Transverse colon (tissue), 4 donors: ENCODE results near the gene FAM98A.

Experiments
- EP300 ChIP-seq: sonication (generic); formaldehyde crosslinking; IDR thresholded peaks from one replicate; pipeline ENCODE4 v1.6.1; 2017; ENCODE audit warnings: antibody characterized with exemption, low read depth
- POLR2A ChIP-seq: fragments of 450-650 bp; IDR thresholded peaks from one replicate; pipeline ENCODE4 v1.6.1; 2016; ENCODE audit warnings: antibody characterized with exemption, mild to moderate bottlenecking, moderate library complexity
- POLR2AphosphoS5 ChIP-seq, 3 donors: sonication (generic); formaldehyde crosslinking; IDR thresholded peaks; one replicate each; pipeline ENCODE4 v1.6.1; 2016; ENCODE audit warnings: antibody characterized with exemption in 3 of 3
- TF ChIP-seq, protein P1 (sequence below), 5 experiments: fragments of 200-600 bp in 3 of 5; fragments of 450-650 bp in 2 of 5; sonication (generic) in 3 of 5; IDR thresholded peaks; 1 replicate in 2 of 5; 2 replicates in 3 of 5; pipeline ENCODE4 v1.5.1; 2016 to 2017; ENCODE audit warnings: antibody characterized with exemption in 5 of 5, inconsistent platforms in 3 of 5, mild to moderate bottlenecking in 2 of 5, moderate library complexity in 1 of 5

DNA sequence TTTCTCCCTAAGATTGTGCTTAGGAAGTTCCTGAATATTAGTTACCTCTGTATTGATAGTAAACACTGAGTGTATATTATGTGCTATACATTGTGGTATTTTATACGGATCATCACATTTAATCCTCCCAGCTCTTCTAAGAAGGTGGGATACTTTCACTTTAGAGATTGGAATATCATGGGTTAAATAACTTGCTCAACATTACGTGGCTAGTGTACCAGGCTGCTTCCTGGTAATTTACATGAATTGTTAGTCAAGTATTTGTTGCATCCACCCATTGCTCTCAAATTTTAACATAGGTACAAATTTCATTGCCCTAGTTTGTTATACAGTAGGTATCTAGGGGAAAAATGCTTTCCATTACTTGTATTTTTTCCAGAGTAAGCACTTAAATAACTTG lies 21.4 kb downstream of the FAM98A start:
- TF ChIP-seq, protein P1, sequence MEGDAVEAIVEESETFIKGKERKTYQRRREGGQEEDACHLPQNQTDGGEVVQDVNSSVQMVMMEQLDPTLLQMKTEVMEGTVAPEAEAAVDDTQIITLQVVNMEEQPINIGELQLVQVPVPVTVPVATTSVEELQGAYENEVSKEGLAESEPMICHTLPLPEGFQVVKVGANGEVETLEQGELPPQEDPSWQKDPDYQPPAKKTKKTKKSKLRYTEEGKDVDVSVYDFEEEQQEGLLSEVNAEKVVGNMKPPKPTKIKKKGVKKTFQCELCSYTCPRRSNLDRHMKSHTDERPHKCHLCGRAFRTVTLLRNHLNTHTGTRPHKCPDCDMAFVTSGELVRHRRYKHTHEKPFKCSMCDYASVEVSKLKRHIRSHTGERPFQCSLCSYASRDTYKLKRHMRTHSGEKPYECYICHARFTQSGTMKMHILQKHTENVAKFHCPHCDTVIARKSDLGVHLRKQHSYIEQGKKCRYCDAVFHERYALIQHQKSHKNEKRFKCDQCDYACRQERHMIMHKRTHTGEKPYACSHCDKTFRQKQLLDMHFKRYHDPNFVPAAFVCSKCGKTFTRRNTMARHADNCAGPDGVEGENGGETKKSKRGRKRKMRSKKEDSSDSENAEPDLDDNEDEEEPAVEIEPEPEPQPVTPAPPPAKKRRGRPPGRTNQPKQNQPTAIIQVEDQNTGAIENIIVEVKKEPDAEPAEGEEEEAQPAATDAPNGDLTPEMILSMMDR (IDR thresholded peaks at IDR 0.05): no peak
- no peak for TF ChIP-seq POLR2A
- TF ChIP-seq POLR2AphosphoS5 (IDR thresholded peaks at IDR 0.05): no peak
- no peak for TF ChIP-seq EP300
